WTC11 (cell line): Measurements from ENCODE around the gene PUS7. TPM values are rescaled to one million over a fixed set of nuclear protein-coding genes. Genes with fewer than 3 reads are reported as not detected.

ENCODE experiments used
- ATAC-seq: fragments of 200-7000 bp; cut with Tn5 transposase; 2 replicates; pipeline ENCODE4 v1.10.0; 2021; ENCODE audit warnings: mild to moderate bottlenecking, moderate library complexity
- CTCF ChIA-PET: fragments of 300-600 bp; sonication (Branson Sonifier 250); formaldehyde crosslinking; loops from one replicate; lab custom pipeline; 2021; ENCODE audit warnings: antibody characterized with exemption; lab: Charles Lee
- POLR2A ChIA-PET: fragments of 350-600 bp; sonication (Branson Sonifier 250); formaldehyde crosslinking; loops from one replicate; lab custom pipeline; 2021; ENCODE audit warnings: antibody characterized with exemption; lab: Charles Lee
- DNase-seq: peaks from one replicate; pipeline ENCODE4 v3.0.0; 2021; ENCODE audit warnings: low spot score
- H3K27ac Mint-ChIP-seq: 2 replicates; pipeline ENCODE4 v1.8.0; 2021; ENCODE audit warnings: mixed read lengths
- H3K27me3 Mint-ChIP-seq: 2 replicates; pipeline ENCODE4 v1.8.0; 2021; ENCODE audit warnings: low read depth, mild to moderate bottlenecking, moderate library complexity, mixed read lengths
- H3K36me3 Mint-ChIP-seq: 2 replicates; pipeline ENCODE4 v1.8.0; 2021; ENCODE audit warnings: mixed read lengths
- H3K4me1 Mint-ChIP-seq: 2 replicates; pipeline ENCODE4 v1.8.0; 2022; ENCODE audit warnings: mixed read lengths
- H3K4me3 Mint-ChIP-seq: 2 replicates; pipeline ENCODE4 v1.8.0; 2021; ENCODE audit warnings: mild to moderate bottlenecking, moderate library complexity, mixed read lengths
- H3K9me3 Mint-ChIP-seq: 2 replicates; pipeline ENCODE4 v1.8.0; 2021; ENCODE audit warnings: mixed read lengths
- ATF1 ChIP-seq: sonication (generic); formaldehyde crosslinking; IDR thresholded peaks from 2 replicates; pipeline ENCODE4 v1.8.1; 2023; ENCODE audit warnings: mild to moderate bottlenecking, moderate library complexity, missing genetic modification reagents
- CREB1 ChIP-seq: sonication (generic); formaldehyde crosslinking; IDR thresholded peaks from 2 replicates; pipeline ENCODE4 v1.8.0; 2023; ENCODE audit warnings: mild to moderate bottlenecking, missing genetic modification reagents
- ETV6 ChIP-seq: sonication (generic); formaldehyde crosslinking; IDR thresholded peaks from 2 replicates; pipeline ENCODE4 v1.8.1; 2022; ENCODE audit warnings: mild to moderate bottlenecking, missing genetic modification reagents
- FOXP1 ChIP-seq: sonication (generic); formaldehyde crosslinking; IDR thresholded peaks from 2 replicates; pipeline ENCODE4 v1.8.0; 2022; ENCODE audit warnings: missing genetic modification reagents, mild to moderate bottlenecking, moderate library complexity, borderline replicate concordance
- GABPB1 ChIP-seq: sonication (generic); formaldehyde crosslinking; IDR thresholded peaks from 2 replicates; pipeline ENCODE4 v1.8.1; 2023; ENCODE audit warnings: mild to moderate bottlenecking, missing genetic modification reagents
- GTF2I ChIP-seq: fragments of 250-450 bp; sonication (Bioruptor Pico); conservative IDR thresholded peaks from 2 replicates; pipeline ENCODE4 v1.4.0; 2021; ENCODE audit warnings: mild to moderate bottlenecking
- MAX ChIP-seq: sonication (generic); formaldehyde crosslinking; IDR thresholded peaks from 2 replicates; pipeline ENCODE4 v1.8.0; 2022; ENCODE audit warnings: mild to moderate bottlenecking, missing genetic modification reagents
- NFYB ChIP-seq: sonication (generic); formaldehyde crosslinking; conservative IDR thresholded peaks from 2 replicates; pipeline ENCODE4 v1.8.0; 2022; ENCODE audit warnings: low read depth, missing genetic modification reagents
- OVOL2 ChIP-seq: fragments of 250-450 bp; sonication (Bioruptor Pico); IDR thresholded peaks from 2 replicates; pipeline ENCODE4 v1.9.0; 2021; ENCODE audit warnings: mild to moderate bottlenecking, borderline replicate concordance
- ZNF219 ChIP-seq: sonication (generic); formaldehyde crosslinking; IDR thresholded peaks from 2 replicates; pipeline ENCODE4 v1.8.0; 2023; ENCODE audit warnings: missing genetic modification reagents, mild to moderate bottlenecking, borderline replicate concordance
- ZNF317 ChIP-seq: sonication (generic); formaldehyde crosslinking; IDR thresholded peaks from 2 replicates; pipeline ENCODE4 v1.8.1; 2023; ENCODE audit warnings: low read depth, mild to moderate bottlenecking, moderate library complexity, missing genetic modification reagents, borderline replicate concordance
- ZNF396 ChIP-seq: fragments of 250-450 bp; sonication (Bioruptor Pico); IDR thresholded peaks from 2 replicates; pipeline ENCODE4 v1.8.0; 2021; ENCODE audit warnings: mild to moderate bottlenecking, moderate library complexity, borderline replicate concordance
- ZNF425 ChIP-seq: fragments of 250-450 bp; sonication (Bioruptor Pico); conservative IDR thresholded peaks from 2 replicates; pipeline ENCODE4 v1.9.0; 2021; ENCODE audit warnings: mild to moderate bottlenecking
- ZSCAN18 ChIP-seq: fragments of 250-450 bp; sonication (Bioruptor Pico); IDR thresholded peaks from 2 replicates; pipeline ENCODE4 v2.1.2; 2022; ENCODE audit warnings: mild to moderate bottlenecking, moderate library complexity
- total RNA-seq: library from RNA; stranded (reverse); gene quantifications from 3 replicates; pipeline ENCODE4 v1.2.3, GENCODE V29; 2021
- TF ChIP-seq, protein P1 (sequence below): sonication (generic); formaldehyde crosslinking; IDR thresholded peaks from 2 replicates; pipeline ENCODE4 v1.8.1; 2022; ENCODE audit warnings: mild to moderate bottlenecking, moderate library complexity, missing genetic modification reagents
- TF ChIP-seq, protein P2 (sequence below): sonication (generic); formaldehyde crosslinking; IDR thresholded peaks from 2 replicates; pipeline ENCODE4 v1.8.1; 2023; ENCODE audit warnings: mild to moderate bottlenecking, missing genetic modification reagents, borderline replicate concordance
- TF ChIP-seq, protein P3 (sequence below): fragments of 250-450 bp; sonication (Bioruptor Pico); IDR thresholded peaks from 2 replicates; pipeline ENCODE4 v1.9.0; 2021; ENCODE audit warnings: mild to moderate bottlenecking, borderline replicate concordance
- TF ChIP-seq, protein P4 (sequence below): fragments of 250-450 bp; sonication (Bioruptor Pico); IDR thresholded peaks from 2 replicates; pipeline ENCODE4 v1.8.0; 2021; ENCODE audit warnings: mild to moderate bottlenecking
- TF ChIP-seq, protein P5 (sequence below): fragments of 200-600 bp; IDR thresholded peaks from 2 replicates; pipeline ENCODE4 v1.8.0; 2022; ENCODE audit warnings: antibody characterized with exemption
- TF ChIP-seq, protein P6 (sequence below): sonication (generic); formaldehyde crosslinking; IDR thresholded peaks from 2 replicates; pipeline ENCODE4 v1.8.0; 2022; ENCODE audit warnings: mild to moderate bottlenecking, missing genetic modification reagents

PUS7 gene
- total RNA-seq, 1 experiment from 2014 or later, result 47.2 TPM

DNA sequence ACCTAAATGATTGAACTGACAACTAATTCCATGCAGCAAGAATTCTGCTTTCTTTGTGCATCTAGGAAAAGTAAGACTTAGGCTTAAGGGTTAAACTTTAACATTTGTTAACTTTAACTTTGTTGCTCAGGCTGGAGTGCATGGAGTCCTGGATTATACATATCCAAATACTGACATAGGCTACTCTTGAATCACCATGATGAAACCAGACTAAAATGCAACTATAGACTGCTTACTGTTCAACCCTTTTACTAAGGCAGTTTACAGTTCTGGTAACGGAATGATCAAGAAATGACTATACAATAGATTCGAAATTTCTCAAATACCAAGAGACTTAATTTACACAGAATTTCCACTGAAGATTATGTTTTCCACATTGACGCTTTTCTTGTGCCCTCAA, 52.0 kb downstream of the PUS7 start:
- POLR2A ChIA-PET, result no interaction called here
- Mint-ChIP-seq H3K27me3 (no peaks in the 10 kb centered on the region), H3K9me3 (no peaks in the 10 kb centered on the region), H3K36me3 (peaks cover 40% of the 10 kb centered on the region), H3K27ac (no peak overlapping the region)
- ATAC-seq, result no peak
- TF ChIP-seq GABPB1, result no peak
- no peak for TF ChIP-seq CREB1 (CRISPR knock-in tag)
- TF ChIP-seq OVOL2 (CRISPR knock-in tag), result no peak
- TF ChIP-seq, protein P1, sequence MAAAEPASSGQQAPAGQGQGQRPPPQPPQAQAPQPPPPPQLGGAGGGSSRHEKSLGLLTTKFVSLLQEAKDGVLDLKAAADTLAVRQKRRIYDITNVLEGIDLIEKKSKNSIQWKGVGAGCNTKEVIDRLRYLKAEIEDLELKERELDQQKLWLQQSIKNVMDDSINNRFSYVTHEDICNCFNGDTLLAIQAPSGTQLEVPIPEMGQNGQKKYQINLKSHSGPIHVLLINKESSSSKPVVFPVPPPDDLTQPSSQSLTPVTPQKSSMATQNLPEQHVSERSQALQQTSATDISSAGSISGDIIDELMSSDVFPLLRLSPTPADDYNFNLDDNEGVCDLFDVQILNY (CRISPR knock-in tag), result no peak
- TF ChIP-seq FOXP1 (CRISPR knock-in tag), result no peak
- TF ChIP-seq NFYB, result no peak
- TF ChIP-seq, protein P2, sequence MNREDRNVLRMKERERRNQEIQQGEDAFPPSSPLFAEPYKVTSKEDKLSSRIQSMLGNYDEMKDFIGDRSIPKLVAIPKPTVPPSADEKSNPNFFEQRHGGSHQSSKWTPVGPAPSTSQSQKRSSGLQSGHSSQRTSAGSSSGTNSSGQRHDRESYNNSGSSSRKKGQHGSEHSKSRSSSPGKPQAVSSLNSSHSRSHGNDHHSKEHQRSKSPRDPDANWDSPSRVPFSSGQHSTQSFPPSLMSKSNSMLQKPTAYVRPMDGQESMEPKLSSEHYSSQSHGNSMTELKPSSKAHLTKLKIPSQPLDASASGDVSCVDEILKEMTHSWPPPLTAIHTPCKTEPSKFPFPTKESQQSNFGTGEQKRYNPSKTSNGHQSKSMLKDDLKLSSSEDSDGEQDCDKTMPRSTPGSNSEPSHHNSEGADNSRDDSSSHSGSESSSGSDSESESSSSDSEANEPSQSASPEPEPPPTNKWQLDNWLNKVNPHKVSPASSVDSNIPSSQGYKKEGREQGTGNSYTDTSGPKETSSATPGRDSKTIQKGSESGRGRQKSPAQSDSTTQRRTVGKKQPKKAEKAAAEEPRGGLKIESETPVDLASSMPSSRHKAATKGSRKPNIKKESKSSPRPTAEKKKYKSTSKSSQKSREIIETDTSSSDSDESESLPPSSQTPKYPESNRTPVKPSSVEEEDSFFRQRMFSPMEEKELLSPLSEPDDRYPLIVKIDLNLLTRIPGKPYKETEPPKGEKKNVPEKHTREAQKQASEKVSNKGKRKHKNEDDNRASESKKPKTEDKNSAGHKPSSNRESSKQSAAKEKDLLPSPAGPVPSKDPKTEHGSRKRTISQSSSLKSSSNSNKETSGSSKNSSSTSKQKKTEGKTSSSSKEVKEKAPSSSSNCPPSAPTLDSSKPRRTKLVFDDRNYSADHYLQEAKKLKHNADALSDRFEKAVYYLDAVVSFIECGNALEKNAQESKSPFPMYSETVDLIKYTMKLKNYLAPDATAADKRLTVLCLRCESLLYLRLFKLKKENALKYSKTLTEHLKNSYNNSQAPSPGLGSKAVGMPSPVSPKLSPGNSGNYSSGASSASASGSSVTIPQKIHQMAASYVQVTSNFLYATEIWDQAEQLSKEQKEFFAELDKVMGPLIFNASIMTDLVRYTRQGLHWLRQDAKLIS (CRISPR knock-in tag), result no peak
- TF ChIP-seq ATF1 (CRISPR knock-in tag), result no peak
- TF ChIP-seq MAX (CRISPR knock-in tag), result no peak
- TF ChIP-seq ZNF317 (CRISPR knock-in tag), result no peak
- TF ChIP-seq ZNF396, result no peak
- TF ChIP-seq, protein P3, sequence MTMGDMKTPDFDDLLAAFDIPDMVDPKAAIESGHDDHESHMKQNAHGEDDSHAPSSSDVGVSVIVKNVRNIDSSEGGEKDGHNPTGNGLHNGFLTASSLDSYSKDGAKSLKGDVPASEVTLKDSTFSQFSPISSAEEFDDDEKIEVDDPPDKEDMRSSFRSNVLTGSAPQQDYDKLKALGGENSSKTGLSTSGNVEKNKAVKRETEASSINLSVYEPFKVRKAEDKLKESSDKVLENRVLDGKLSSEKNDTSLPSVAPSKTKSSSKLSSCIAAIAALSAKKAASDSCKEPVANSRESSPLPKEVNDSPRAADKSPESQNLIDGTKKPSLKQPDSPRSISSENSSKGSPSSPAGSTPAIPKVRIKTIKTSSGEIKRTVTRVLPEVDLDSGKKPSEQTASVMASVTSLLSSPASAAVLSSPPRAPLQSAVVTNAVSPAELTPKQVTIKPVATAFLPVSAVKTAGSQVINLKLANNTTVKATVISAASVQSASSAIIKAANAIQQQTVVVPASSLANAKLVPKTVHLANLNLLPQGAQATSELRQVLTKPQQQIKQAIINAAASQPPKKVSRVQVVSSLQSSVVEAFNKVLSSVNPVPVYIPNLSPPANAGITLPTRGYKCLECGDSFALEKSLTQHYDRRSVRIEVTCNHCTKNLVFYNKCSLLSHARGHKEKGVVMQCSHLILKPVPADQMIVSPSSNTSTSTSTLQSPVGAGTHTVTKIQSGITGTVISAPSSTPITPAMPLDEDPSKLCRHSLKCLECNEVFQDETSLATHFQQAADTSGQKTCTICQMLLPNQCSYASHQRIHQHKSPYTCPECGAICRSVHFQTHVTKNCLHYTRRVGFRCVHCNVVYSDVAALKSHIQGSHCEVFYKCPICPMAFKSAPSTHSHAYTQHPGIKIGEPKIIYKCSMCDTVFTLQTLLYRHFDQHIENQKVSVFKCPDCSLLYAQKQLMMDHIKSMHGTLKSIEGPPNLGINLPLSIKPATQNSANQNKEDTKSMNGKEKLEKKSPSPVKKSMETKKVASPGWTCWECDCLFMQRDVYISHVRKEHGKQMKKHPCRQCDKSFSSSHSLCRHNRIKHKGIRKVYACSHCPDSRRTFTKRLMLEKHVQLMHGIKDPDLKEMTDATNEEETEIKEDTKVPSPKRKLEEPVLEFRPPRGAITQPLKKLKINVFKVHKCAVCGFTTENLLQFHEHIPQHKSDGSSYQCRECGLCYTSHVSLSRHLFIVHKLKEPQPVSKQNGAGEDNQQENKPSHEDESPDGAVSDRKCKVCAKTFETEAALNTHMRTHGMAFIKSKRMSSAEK (CRISPR knock-in tag), result no peak
- no peak for TF ChIP-seq ZSCAN18 (CRISPR knock-in tag)
- TF ChIP-seq ETV6, result no peak
- no peak for TF ChIP-seq ZNF219
- no peak for TF ChIP-seq GTF2I (CRISPR knock-in tag)
- TF ChIP-seq, protein P4, sequence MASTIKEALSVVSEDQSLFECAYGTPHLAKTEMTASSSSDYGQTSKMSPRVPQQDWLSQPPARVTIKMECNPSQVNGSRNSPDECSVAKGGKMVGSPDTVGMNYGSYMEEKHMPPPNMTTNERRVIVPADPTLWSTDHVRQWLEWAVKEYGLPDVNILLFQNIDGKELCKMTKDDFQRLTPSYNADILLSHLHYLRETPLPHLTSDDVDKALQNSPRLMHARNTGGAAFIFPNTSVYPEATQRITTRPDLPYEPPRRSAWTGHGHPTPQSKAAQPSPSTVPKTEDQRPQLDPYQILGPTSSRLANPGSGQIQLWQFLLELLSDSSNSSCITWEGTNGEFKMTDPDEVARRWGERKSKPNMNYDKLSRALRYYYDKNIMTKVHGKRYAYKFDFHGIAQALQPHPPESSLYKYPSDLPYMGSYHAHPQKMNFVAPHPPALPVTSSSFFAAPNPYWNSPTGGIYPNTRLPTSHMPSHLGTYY, result no peak
- TF ChIP-seq, protein P5, sequence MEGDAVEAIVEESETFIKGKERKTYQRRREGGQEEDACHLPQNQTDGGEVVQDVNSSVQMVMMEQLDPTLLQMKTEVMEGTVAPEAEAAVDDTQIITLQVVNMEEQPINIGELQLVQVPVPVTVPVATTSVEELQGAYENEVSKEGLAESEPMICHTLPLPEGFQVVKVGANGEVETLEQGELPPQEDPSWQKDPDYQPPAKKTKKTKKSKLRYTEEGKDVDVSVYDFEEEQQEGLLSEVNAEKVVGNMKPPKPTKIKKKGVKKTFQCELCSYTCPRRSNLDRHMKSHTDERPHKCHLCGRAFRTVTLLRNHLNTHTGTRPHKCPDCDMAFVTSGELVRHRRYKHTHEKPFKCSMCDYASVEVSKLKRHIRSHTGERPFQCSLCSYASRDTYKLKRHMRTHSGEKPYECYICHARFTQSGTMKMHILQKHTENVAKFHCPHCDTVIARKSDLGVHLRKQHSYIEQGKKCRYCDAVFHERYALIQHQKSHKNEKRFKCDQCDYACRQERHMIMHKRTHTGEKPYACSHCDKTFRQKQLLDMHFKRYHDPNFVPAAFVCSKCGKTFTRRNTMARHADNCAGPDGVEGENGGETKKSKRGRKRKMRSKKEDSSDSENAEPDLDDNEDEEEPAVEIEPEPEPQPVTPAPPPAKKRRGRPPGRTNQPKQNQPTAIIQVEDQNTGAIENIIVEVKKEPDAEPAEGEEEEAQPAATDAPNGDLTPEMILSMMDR, result no peak
- TF ChIP-seq, protein P6, sequence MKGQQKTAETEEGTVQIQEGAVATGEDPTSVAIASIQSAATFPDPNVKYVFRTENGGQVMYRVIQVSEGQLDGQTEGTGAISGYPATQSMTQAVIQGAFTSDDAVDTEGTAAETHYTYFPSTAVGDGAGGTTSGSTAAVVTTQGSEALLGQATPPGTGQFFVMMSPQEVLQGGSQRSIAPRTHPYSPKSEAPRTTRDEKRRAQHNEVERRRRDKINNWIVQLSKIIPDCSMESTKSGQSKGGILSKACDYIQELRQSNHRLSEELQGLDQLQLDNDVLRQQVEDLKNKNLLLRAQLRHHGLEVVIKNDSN, result no peak
- TF ChIP-seq ZNF425 (CRISPR knock-in tag), result no peak
- TF ChIP-seq, all 79 proteins: peak for 0
- CTCF ChIA-PET, result no interaction called here
- no peak overlapping the region for H3K4me3 Mint-ChIP-seq
- no peaks in the 10 kb centered on the region for H3K4me1 Mint-ChIP-seq
- DNase-seq, result no peak
